Measurements from ENCODE around the gene KLHL22.

GRCh38 chr22:20517841-20518592 lies 22.4 kb upstream of the KLHL22 start:
- TF ChIP-seq, protein P1, sequence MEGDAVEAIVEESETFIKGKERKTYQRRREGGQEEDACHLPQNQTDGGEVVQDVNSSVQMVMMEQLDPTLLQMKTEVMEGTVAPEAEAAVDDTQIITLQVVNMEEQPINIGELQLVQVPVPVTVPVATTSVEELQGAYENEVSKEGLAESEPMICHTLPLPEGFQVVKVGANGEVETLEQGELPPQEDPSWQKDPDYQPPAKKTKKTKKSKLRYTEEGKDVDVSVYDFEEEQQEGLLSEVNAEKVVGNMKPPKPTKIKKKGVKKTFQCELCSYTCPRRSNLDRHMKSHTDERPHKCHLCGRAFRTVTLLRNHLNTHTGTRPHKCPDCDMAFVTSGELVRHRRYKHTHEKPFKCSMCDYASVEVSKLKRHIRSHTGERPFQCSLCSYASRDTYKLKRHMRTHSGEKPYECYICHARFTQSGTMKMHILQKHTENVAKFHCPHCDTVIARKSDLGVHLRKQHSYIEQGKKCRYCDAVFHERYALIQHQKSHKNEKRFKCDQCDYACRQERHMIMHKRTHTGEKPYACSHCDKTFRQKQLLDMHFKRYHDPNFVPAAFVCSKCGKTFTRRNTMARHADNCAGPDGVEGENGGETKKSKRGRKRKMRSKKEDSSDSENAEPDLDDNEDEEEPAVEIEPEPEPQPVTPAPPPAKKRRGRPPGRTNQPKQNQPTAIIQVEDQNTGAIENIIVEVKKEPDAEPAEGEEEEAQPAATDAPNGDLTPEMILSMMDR (IDR thresholded peaks at IDR 0.05): no peak
- TF ChIP-seq ZFX (IDR thresholded peaks at IDR 0.05; ENCODE audit: borderline replicate concordance): no peak
